Measurements from ENCODE around the gene S100A10. TPM values are rescaled to one million over a fixed set of nuclear protein-coding genes. Genes with fewer than 3 reads are reported as not detected.

The S100A10 gene
- total and polyA plus RNA-seq, 2 donors from 2014 or later: 467 to 500 TPM

DNA sequence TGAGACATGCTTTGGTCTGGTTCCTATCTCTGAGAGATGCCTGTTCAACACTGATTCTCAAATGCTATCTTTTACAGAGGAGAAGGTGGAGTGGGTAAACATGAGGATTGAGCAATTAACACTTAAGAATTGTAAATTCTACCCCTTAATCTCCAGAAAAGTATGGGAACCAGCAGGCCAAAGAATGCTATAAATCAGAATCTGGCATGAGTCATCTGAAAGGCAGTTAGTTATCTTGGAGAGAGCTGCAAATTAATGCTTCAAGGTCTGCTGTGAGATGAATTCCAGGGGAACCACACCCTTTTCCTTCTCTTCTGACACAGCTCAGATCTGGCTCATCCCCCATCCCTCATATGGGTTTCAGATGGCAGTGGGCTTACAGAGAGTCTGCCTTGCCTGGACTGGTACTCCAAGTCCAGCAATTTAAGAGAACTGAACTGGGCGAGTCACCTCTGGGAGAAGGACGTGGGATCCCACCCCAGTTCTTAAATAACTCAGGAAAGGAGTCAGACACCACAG is 5.2 kb downstream of the S100A10 start:
- Histone ChIP-seq H3K36me3 (ENCODE audit: control insufficient read depth in 2 of 3, insufficient read depth in 3 of 3, low read length in 3 of 3) (peaks cover 4 to 23% (median 14%) of the 10 kb centered on the region in 3 donors), H3K27me3 (ENCODE audit: control insufficient read depth, insufficient read depth, low read length) (peaks cover 2% of the 10 kb centered on the region), H3K4me1 (ENCODE audit: control insufficient read depth in 2 of 3, insufficient read depth in 2 of 3, low read depth in 1 of 3, low read length in 3 of 3) (peaks cover 6 to 30% (median 27%) of the 10 kb centered on the region in 3 donors), H3K4me3 (ENCODE audit: low read length in 3 of 3) (no peak overlapping the region), H3K9ac (ENCODE audit: low read length in 3 of 3) (no peak overlapping the region), H3K9me3 (ENCODE audit: control insufficient read depth in 2 of 3, insufficient read depth in 1 of 3, low read length in 3 of 3) (no peaks in the 10 kb centered on the region), H3K27ac (ENCODE audit: low read depth in 2 of 2, low read length in 2 of 2) (no peak overlapping the region)
- TF ChIP-seq, protein P1, sequence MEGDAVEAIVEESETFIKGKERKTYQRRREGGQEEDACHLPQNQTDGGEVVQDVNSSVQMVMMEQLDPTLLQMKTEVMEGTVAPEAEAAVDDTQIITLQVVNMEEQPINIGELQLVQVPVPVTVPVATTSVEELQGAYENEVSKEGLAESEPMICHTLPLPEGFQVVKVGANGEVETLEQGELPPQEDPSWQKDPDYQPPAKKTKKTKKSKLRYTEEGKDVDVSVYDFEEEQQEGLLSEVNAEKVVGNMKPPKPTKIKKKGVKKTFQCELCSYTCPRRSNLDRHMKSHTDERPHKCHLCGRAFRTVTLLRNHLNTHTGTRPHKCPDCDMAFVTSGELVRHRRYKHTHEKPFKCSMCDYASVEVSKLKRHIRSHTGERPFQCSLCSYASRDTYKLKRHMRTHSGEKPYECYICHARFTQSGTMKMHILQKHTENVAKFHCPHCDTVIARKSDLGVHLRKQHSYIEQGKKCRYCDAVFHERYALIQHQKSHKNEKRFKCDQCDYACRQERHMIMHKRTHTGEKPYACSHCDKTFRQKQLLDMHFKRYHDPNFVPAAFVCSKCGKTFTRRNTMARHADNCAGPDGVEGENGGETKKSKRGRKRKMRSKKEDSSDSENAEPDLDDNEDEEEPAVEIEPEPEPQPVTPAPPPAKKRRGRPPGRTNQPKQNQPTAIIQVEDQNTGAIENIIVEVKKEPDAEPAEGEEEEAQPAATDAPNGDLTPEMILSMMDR (IDR thresholded peaks at IDR 0.05; ENCODE audit: borderline replicate concordance, extremely low read depth, insufficient read depth): no peak
- intact Hi-C loops (cut with DNase I): no loop called here
- DNase-seq: no peak
- no peak for FAIRE-seq

DNA sequence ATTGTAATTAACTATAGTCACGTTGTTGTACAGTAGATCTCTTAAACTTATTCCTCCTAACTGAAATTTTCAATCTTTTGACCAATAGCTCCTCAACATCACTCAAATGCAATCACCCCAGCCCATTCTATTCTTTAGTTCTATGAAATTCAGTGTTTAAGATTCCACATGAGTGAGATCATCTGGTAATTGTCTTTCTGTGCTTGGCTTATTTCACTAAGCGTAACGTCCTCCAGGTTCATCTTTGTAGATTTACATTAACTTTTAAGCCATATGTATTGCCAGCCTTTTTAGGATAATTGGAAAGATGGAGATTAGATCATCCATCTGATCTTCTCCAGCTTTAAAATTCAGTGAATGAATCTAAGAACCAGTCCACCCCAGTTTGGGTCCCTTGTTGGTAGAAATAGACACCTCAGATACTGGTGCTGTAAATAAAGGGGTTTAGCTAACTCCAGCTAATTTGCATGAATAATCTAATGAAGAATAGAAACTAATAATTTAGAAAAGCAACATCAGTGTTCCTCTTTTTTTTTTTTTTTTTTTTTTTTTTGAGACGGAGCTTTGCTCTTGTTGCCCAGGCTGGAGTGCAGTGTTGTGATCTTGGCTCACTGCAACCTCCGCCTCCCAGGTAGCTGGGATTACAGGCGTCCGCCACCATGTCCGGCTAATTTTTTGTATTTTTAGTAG is 7.0 kb downstream of the S100A10 start:
- Histone ChIP-seq H3K27me3 (ENCODE audit: control insufficient read depth, insufficient read depth, low read length) (no peaks in the 10 kb centered on the region), H3K9ac (ENCODE audit: low read length in 3 of 3) (no peak overlapping the region), H3K9me3 (ENCODE audit: control insufficient read depth in 2 of 3, insufficient read depth in 1 of 3, low read length in 3 of 3) (no peaks in the 10 kb centered on the region), H3K36me3 (ENCODE audit: control insufficient read depth in 2 of 3, insufficient read depth in 3 of 3, low read length in 3 of 3) (peaks cover 4 to 34% (median 17%) of the 10 kb centered on the region in 3 donors), H3K27ac (ENCODE audit: low read depth in 2 of 2, low read length in 2 of 2) (no peak overlapping the region), H3K4me3 (ENCODE audit: low read length in 3 of 3) (no peak overlapping the region), H3K4me1 (ENCODE audit: control insufficient read depth in 2 of 3, insufficient read depth in 2 of 3, low read depth in 1 of 3, low read length in 3 of 3) (peaks cover 6 to 27% (median 21%) of the 10 kb centered on the region in 3 donors)
- DNase-seq (no peak), FAIRE-seq (no peak)
- intact Hi-C loops (cut with DNase I): no loop called here
- TF ChIP-seq, protein P1 (IDR thresholded peaks at IDR 0.05; ENCODE audit: borderline replicate concordance, extremely low read depth, insufficient read depth): no peak

DNA sequence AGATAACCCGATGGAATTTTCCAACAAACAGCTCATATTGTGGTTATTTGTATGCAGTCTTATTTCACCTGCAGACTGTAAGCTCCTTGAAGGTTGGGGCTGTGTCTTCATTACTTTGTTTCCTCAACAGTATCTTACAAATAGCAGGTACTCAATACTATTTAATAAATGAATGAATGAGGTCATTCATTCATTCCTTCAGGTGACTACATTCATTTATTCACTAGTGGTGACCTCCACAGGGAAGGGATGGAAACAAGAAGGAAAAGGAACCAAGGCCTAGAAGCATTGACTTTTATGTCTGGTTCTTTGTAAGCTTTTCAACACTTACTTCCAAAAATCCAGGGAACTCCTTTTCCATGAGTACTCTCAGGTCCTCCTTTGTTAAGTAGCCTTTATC is 7.9 kb downstream of the S100A10 start:
- peaks cover 6 to 19% (median 18%) of the 10 kb centered on the region in 3 donors for H3K4me1 ChIP-seq (ENCODE audit: control insufficient read depth in 2 of 3, insufficient read depth in 2 of 3, low read depth in 1 of 3, low read length in 3 of 3)
- H3K36me3 ChIP-seq (ENCODE audit: control insufficient read depth in 2 of 3, insufficient read depth in 3 of 3, low read length in 3 of 3): peaks cover 4 to 34% (median 19%) of the 10 kb centered on the region in 3 donors
- no peak for FAIRE-seq
- no peaks in the 10 kb centered on the region for H3K27me3 ChIP-seq (ENCODE audit: control insufficient read depth, insufficient read depth, low read length)
- intact Hi-C loops (cut with DNase I): no loop called here
- H3K27ac ChIP-seq (ENCODE audit: low read depth in 2 of 2, low read length in 2 of 2): no peak overlapping the region
- no peak for DNase-seq
- H3K9me3 ChIP-seq (ENCODE audit: control insufficient read depth in 2 of 3, insufficient read depth in 1 of 3, low read length in 3 of 3): no peaks in the 10 kb centered on the region
- TF ChIP-seq, protein P1 (IDR thresholded peaks at IDR 0.05; ENCODE audit: borderline replicate concordance, extremely low read depth, insufficient read depth): no peak
- no peak overlapping the region for H3K9ac ChIP-seq (ENCODE audit: low read length in 3 of 3)
- no peak overlapping the region for H3K4me3 ChIP-seq (ENCODE audit: low read length in 3 of 3)

All from kidney (tissue), 14 donors.